OCI-LY7 (cell line): Measurements from ENCODE around the gene CNTN5.

ENCODE experiments used
- EZH2phosphoT487 ChIP-seq: fragments of 200-600 bp; sonication (generic); IDR thresholded peaks from 2 replicates; pipeline ENCODE4 v1.6.1; 2018; ENCODE audit warnings: low read depth, borderline replicate concordance, mild to moderate bottlenecking, mixed run types, antibody characterized with exemption, low read length, moderate library complexity, mixed read lengths
- TF ChIP-seq, protein P1 (sequence below): fragments of 200-600 bp; sonication (generic); conservative IDR thresholded peaks from 2 replicates; pipeline ENCODE4 v1.5.1; 2014; ENCODE audit warnings: mild to moderate bottlenecking, antibody characterized with exemption, low read length, moderate library complexity, mixed read lengths

GRCh38 chr11:99333621-99334020, 312.9 kb downstream of the CNTN5 start:
- TF ChIP-seq, protein P1, sequence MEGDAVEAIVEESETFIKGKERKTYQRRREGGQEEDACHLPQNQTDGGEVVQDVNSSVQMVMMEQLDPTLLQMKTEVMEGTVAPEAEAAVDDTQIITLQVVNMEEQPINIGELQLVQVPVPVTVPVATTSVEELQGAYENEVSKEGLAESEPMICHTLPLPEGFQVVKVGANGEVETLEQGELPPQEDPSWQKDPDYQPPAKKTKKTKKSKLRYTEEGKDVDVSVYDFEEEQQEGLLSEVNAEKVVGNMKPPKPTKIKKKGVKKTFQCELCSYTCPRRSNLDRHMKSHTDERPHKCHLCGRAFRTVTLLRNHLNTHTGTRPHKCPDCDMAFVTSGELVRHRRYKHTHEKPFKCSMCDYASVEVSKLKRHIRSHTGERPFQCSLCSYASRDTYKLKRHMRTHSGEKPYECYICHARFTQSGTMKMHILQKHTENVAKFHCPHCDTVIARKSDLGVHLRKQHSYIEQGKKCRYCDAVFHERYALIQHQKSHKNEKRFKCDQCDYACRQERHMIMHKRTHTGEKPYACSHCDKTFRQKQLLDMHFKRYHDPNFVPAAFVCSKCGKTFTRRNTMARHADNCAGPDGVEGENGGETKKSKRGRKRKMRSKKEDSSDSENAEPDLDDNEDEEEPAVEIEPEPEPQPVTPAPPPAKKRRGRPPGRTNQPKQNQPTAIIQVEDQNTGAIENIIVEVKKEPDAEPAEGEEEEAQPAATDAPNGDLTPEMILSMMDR: no peak
- no peak for TF ChIP-seq EZH2phosphoT487
